Epidermal melanocyte (primary cell): ENCODE data around the gene PRAMEF26.
"Not testable (repeated sequence)": the region's sequence is repeated elsewhere in the genome, so short reads cannot be mapped to it uniquely, and the experiment has no call there.

ENCODE experiments used
- DNase-seq: peaks from one replicate; pipeline ENCODE4 v3.0.0; 2011; ENCODE audit warnings: low spot score; ENCODE audit not compliant: insufficient read length

PRAMEF26 gene

DNA sequence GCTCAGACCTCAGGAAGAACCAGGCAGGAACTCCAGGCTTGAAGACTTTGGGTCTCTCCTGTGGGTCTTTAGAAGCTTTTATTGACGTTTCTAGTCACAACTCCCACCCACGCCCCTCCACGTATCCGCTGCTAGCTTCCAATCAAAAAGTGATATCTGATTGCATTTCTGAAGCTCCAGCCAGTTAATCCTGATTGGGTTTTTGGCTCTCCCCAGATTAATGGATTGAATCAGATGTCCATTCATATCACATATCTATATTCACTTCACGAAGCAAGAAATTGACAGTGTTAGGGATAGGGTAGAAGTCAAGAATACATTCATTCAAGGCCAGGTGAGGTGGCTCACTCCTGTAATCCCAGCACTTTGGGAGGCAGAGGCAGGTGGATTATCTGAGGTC lies at the start of gene PRAMEF26:
Gene PRAMEF26, minus strand, starts transcription at position 101 of the 400 bp plus-strand sequence. CDS start 2,914 bp downstream, outside the sequence.
- DNase-seq: not testable (repeated sequence)

DNA sequence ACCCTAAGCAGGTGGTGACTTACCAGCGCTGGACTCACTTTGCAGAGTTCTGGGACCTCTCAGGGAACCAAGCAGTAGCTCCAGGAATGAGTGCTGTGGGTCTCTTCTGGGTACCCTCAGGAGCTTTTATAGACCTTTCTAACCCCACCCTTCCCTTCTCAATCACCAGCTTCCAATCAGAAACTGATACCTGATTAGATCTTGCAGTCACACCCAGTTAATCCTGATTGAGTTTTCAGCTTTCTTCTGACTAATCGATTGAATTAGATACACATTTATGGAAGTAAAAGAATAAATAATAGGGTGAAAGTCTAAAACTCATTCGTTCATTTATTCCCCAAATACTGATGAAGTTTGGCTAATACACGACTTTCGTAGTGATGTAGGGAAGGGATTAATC lies 45.5 kb upstream of the PRAMEF26 start, which contains the start of gene PRAMEF13:
Gene PRAMEF13, minus strand, starts transcription at position 101 of the 400 bp plus-strand sequence. CDS start 1,820 bp downstream, outside the sequence.
- DNase-seq: not testable (repeated sequence)

DNA sequence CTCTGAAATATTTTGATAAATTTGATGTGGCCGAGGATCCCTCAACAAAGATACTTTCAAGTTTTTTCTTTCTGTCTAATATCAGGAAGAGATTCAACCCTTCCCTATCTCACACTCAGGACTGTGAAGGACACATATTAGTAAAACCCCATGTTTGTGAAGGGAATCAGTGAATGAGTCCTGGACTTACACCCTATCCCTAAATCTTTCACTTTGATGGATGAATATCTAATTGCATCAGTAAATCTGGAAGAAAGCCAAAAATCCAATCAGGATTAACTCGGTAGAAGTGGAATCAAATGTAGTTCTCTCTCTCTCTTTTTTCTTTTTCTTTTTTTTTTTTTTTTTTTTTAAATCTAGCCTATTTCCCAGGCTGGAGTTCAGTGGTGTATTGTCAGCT lies 15.7 kb upstream of the PRAMEF26 start, which contains the start of gene PRAMEF9:
Gene PRAMEF9, plus strand, starts transcription at position 301 of the 400 bp plus-strand sequence. CDS start 3,433 bp downstream, outside the sequence.
- DNase-seq: not testable (repeated sequence)

DNA sequence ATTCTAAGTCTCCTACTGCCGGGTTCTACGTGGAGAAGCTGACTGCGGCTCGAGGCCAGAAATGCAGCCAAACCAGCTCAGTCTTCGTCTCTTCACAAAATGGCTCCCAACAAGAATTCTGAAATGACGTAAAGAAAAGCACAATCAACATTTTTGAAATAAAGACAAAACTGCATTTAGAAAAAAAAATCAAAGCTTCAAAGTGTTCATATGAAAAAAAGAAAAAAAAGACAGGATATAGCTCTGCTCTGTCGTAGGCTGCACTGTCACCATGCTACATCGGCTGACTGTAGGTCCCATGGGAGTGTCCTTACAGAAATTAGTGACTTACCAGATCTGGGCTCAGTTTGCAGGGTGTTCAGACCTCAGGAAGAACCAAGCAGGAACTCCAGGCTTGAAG lies 9.7 kb upstream of the PRAMEF26 start, which contains the start of gene HNRNPCL4:
Gene HNRNPCL4, minus strand, starts transcription at position 101 of the 400 bp plus-strand sequence. CDS start 164 bp downstream, outside the sequence.
- not testable (repeated sequence) for DNase-seq

DNA sequence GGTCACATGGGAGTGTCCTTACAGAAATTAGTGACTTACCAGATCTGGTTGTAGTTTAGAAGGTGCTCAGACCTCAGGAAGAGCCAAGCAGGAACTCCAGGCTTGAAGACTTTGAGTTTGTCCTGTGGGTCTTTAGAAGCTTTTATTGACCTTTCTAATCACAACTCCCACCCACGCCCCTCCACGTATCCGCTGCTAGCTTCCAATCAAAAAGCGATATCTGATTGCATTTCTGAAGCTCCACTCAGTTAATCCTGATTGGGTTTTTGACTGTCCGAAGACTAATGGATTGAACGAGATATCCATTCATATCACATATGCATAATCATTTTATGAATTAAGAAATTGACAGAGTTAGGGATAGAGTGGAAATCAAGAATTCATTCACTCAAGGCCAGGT lies 39.1 kb downstream of the PRAMEF26 start, which contains the start of gene HNRNPCL2:
Gene HNRNPCL2, minus strand, starts transcription at position 101 of the 400 bp plus-strand sequence. CDS start 454 bp downstream, outside the sequence.
- DNase-seq: not testable (repeated sequence)
